BJ (cell line): Measurements from ENCODE around the gene FAIM2. TPM values are rescaled to one million over a fixed set of nuclear protein-coding genes. Genes with fewer than 3 reads are reported as not detected.

ENCODE experiments used
- CTCF ChIA-PET: fragments of 350-600 bp; formaldehyde crosslinking; extraction: SDS; loops from one replicate; lab custom pipeline; 2021; ENCODE audit warnings: antibody characterized with exemption, inconsistent platforms; lab: Yijun Ruan, JAX
- POLR2A ChIA-PET: fragments of 300-600 bp; sonication (Branson Sonifier 250); formaldehyde crosslinking; extraction: SDS; loops from one replicate; lab custom pipeline; 2021; ENCODE audit warnings: antibody characterized with exemption; lab: Charles Lee
- DNase-seq: peaks from one replicate; pipeline ENCODE4 v3.0.0-alpha.2; 2011; ENCODE audit warnings: low read depth
- H3K27me3 ChIP-seq: 2 replicates; pipeline ENCODE4 v1.6.0; 2011; ENCODE audit warnings: low read length; ENCODE audit not compliant: control insufficient read depth, insufficient read depth
- H3K36me3 ChIP-seq: 2 replicates; pipeline ENCODE4 v1.5.1; 2011; ENCODE audit warnings: low read length; ENCODE audit not compliant: control insufficient read depth, insufficient read depth
- H3K4me3 ChIP-seq: 2 replicates; pipeline ENCODE4 v1.5.1; 2011; ENCODE audit warnings: low read depth, mild to moderate bottlenecking, control low read depth, low read length
- polyA plus RNA-seq: library from polyadenylated mRNA; depleted of rRNA; stranded (reverse); fragments of >200 nt; gene quantifications from 2 replicates; pipeline ENCODE4 v1.2.3, GENCODE V29; 2011
- TF ChIP-seq, protein P1 (sequence below): IDR thresholded peaks from 2 replicates; pipeline ENCODE4 v1.5.1; 2011; ENCODE audit warnings: low read depth, mild to moderate bottlenecking, control low read depth, inconsistent platforms, low read length, moderate library complexity; ENCODE audit not compliant: insufficient read depth

FAIM2 gene
- polyA plus RNA-seq, 1 experiment: 3.6 TPM

DNA sequence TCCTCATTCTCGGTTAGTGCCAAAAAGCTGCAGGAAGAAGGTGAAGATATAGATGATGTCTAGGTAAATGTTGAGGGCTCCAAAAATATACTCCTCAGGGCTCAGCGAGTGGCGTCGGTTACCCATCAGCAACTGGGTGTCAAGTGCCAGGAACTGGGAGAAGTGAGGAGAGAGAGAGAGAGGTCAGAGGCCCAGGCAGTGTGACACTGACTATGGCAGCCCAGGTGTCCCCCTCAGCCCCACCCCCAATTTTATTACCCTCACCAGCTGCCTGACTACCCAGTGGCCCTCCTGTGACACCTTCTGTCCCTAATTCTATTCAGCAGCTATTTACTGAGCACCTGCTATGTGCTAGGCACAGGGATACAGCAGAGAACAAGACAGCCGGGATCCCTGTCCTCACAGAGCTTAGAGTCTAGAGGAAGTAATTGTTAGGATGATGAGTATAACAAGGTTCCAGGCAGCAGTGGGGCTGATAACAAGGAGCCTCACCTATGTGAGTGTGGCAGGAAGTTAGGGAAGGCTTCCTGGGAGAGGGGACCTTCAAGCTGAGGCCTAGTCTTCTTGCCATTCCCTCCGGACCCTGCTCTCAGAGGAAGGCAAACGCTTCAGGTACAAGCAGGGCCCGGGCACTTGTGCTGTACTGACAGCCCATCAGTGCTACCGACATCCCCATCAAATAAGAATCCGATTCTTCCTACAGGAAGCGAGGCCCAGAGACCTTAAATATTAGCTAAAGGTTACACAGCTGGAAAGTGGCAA lies 33.0 kb downstream of the FAIM2 start:
- ChIA-PET CTCF (interaction anchor here (0.8 to 6.8 kb wide), 7 partner anchors 31 to 185 kb away, joined by 3 to 91 read pairs (median 3); no protein-coding TSS in a partner anchor), POLR2A (no interaction called here)
- TF ChIP-seq, protein P1, sequence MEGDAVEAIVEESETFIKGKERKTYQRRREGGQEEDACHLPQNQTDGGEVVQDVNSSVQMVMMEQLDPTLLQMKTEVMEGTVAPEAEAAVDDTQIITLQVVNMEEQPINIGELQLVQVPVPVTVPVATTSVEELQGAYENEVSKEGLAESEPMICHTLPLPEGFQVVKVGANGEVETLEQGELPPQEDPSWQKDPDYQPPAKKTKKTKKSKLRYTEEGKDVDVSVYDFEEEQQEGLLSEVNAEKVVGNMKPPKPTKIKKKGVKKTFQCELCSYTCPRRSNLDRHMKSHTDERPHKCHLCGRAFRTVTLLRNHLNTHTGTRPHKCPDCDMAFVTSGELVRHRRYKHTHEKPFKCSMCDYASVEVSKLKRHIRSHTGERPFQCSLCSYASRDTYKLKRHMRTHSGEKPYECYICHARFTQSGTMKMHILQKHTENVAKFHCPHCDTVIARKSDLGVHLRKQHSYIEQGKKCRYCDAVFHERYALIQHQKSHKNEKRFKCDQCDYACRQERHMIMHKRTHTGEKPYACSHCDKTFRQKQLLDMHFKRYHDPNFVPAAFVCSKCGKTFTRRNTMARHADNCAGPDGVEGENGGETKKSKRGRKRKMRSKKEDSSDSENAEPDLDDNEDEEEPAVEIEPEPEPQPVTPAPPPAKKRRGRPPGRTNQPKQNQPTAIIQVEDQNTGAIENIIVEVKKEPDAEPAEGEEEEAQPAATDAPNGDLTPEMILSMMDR: no peak
- DNase-seq: no peak
- H3K27me3 ChIP-seq: no peaks in the 10 kb centered on the region
- no peaks in the 10 kb centered on the region for H3K36me3 ChIP-seq
- H3K4me3 ChIP-seq: no peak overlapping the region

DNA sequence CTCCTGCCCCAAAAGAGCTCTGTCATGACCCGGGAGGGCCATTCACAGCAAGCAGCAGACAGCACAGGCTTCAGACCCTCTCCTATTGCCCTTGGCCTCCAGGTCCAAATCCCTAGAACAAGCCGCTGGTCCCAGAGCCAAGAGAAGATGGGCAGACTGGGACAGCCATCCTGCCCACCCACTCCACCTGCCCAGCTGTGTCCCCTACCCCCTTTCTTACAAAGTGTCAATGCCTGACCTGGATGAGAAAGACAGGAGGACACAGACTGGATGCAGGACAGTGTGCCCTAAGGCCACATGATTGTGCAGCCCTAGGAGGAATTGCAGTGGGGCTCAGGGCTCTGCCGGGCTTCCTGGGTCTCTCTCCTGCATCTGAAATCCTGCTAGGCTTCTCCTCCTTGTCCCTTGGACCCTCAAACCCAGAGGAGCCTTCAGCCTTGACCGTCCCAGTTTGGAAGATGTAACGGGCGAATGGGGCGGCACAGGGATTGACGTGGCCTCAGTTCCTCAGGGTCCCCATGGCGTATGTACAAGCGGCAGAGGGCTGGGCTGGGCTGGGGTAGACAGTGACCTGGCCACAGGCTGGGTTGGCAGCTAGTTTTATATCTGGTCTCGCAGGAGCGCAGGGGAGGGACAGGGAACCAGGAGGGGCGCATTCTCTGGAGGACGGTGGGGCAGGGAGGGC lies 33.7 kb downstream of the FAIM2 start:
- CTCF ChIA-PET: interaction anchor here (0.5 to 6.8 kb wide), 14 partner anchors 11 to 233 kb away, joined by 3 to 91 read pairs (median 4); no protein-coding TSS in a partner anchor
- DNase-seq: no peak
- POLR2A ChIA-PET: no interaction called here

DNA sequence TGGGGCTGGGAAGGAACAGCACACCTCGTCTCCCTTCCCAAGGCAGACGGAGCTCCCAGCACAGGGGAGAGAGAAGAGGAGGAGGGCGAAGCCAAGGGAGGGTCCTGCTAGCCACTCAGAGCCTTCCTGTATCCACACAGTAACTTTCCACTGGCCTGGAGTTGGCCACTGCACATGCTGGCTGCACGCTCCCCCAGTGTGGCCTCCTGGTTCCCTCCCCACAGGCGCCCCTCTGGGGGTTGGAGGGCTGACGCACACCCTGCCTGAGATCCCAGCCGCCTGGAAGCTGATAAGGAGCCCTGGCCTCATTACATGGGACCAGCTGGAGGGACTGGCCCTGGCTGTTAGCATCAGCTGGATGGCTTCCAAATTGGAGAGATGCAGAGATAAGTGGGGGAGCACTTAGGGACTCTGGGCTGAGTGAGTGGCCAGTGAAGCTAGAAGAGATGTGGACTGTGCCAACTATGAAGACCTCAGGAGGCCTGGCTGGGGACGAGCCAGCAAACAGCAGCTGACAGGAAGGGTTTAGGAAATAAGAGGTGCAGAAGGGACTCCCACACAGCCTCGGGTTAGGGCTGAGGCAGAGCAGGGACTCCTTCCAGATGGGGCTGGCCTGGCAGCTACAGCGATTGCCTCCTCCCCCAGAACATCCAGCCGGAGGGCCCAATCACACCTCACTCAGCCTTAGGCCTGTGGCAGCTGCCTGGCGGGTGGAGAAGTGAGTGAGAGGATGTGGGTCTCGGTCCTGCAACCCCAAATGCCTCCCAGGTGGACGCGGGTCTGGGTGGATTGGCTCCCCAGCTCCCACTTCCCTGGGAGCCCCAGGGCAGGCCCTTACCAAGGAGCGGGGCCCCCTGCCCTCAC lies 34.5 kb downstream of the FAIM2 start:
- CTCF ChIA-PET: interaction anchor here (0.6 to 6.8 kb wide), 13 partner anchors 12 to 232 kb away, joined by 3 to 91 read pairs (median 5); partner anchors contain the start of gene TMBIM6

More for the DNA sequence above, 33.7 kb downstream of the FAIM2 start:
- Histone ChIP-seq H3K36me3 (no peaks in the 10 kb centered on the region), H3K27me3 (peaks cover 2% of the 10 kb centered on the region; the same call in 1 of the 2 replicates), H3K4me3 (no peak overlapping the region)
- TF ChIP-seq, protein P1: no peak

DNA sequence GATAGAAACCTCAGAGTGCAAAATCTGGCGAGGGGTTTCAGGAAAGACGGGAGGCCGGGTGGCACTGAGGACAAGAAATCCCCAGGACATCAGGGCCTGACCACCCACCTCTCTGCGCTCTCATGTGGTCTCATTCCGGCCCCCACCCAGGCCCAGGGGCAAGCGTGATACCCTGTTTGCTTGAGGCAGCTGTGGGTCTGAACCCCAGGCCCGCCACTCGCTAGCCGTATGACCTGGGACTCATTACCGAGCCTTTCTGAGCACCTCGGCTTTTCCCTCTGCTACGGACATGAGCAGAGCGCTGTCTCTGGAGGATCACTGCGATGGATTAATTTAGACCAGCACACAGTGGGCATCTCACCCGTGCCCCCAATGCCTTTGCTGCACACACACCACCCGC lies 35.3 kb downstream of the FAIM2 start:
- no peaks in the 10 kb centered on the region for H3K36me3 ChIP-seq
- POLR2A ChIA-PET: no interaction called here
- CTCF ChIA-PET: interaction anchor here (0.6 to 6.8 kb wide), 19 partner anchors 13 to 231 kb away, joined by 3 to 91 read pairs (median 10); partner anchors contain the start of gene TMBIM6

More for the DNA sequence above, 34.5 kb downstream of the FAIM2 start:
- Histone ChIP-seq H3K36me3 (no peaks in the 10 kb centered on the region), H3K4me3 (no peak overlapping the region), H3K27me3 (peaks cover 2% of the 10 kb centered on the region; the same call in 1 of the 2 replicates)
- DNase-seq: peak; percentile 86
- POLR2A ChIA-PET: interaction anchor here (0.5 kb wide), 1 partner anchor 646 kb away, joined by 4 read pairs; no protein-coding TSS in a partner anchor
- TF ChIP-seq, protein P1: no peak

More for the DNA sequence above, 35.3 kb downstream of the FAIM2 start:
- Histone ChIP-seq H3K27me3 (peaks cover 4% of the 10 kb centered on the region; the same call in 1 of the 2 replicates), H3K4me3 (no peak overlapping the region)
- no peak for DNase-seq
- TF ChIP-seq, protein P1: no peak
